ENCODE results near the gene CELF3.
A peak's percentile ranks its signal among the peaks of the same experiment; 100 is the strongest.

Gene CELF3

DNA sequence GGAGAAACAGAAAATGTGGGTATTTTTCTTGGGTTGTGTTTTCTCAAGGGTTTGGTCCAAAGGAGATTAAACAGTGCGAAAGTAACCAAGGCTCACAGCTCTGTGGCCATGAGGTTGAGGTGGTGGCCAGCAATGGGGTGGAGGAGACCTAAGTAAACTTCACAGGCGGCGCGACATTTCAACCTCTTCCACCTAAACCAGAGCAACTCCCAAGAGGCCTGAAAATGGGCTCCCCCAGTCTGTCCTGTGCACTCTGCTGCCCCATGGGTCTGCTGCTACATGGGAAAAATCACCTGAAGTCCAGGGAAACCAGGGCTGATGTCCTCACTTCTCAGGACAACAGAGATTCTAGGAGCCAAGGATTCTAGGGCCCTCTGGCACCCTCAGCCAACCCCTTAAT is 12.4 kb downstream of the CELF3 start:
- TF ChIP-seq, protein P1, sequence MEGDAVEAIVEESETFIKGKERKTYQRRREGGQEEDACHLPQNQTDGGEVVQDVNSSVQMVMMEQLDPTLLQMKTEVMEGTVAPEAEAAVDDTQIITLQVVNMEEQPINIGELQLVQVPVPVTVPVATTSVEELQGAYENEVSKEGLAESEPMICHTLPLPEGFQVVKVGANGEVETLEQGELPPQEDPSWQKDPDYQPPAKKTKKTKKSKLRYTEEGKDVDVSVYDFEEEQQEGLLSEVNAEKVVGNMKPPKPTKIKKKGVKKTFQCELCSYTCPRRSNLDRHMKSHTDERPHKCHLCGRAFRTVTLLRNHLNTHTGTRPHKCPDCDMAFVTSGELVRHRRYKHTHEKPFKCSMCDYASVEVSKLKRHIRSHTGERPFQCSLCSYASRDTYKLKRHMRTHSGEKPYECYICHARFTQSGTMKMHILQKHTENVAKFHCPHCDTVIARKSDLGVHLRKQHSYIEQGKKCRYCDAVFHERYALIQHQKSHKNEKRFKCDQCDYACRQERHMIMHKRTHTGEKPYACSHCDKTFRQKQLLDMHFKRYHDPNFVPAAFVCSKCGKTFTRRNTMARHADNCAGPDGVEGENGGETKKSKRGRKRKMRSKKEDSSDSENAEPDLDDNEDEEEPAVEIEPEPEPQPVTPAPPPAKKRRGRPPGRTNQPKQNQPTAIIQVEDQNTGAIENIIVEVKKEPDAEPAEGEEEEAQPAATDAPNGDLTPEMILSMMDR (IDR thresholded peaks at IDR 0.05; ENCODE audit: borderline replicate concordance, control extremely low read depth, extremely low read depth, insufficient read depth, missing control alignments), result no peak
- no peak for DNase-seq (ENCODE audit: low spot score)

DNA sequence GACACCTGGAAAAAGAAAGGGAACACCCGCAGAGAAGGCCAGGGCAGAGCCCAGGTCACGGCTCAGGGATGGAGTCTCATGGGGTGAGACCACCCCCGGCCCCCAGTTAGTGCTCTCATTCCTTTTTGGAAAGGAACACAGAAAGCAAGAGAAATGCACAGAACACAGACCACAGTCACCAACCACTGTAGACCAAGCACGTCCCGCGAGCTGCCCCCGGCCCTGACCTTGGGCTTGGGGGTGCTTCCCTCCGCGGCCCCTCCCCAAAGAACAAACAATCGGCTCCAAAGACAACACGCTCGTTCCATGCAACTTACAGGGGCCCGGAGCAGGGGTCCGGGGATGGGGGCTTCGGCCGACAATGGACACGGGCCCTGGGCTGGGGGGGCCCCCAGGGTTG is 12.8 kb downstream of the CELF3 start:
- no peak for DNase-seq (ENCODE audit: low spot score)

More for the DNA sequence above, 12.4 kb downstream of the CELF3 start:
- in situ Hi-C loops (cut with MboI; ENCODE audit: low sequenced_read_pairs, unreplicated experiment), result no loop called here

DNA sequence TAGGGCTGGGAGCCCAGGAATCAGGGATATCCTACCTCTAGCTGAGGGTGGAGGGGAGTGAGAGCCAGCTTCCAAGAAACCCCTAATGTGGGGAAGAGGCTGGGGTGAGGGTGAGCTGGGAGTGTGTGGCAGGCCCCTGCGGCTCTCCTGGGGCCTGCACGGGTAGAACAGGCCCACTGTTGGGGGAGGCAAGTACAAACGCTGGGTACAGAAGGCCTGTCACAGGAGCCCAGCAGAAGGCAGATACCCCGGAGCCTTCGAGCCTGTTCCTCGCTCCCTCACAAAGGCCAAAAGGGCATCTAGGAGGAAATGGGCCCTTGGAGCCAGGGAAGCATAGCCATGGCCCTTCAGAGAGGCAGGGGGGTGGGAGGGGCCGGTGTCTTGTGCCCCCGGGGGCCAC is 13.7 kb downstream of the CELF3 start:
- DNase-seq (ENCODE audit: low spot score), result no peak
- in situ Hi-C loops (cut with MboI; ENCODE audit: low sequenced_read_pairs, unreplicated experiment), result no loop called here
- TF ChIP-seq, protein P1 (IDR thresholded peaks at IDR 0.05; ENCODE audit: borderline replicate concordance, control extremely low read depth, extremely low read depth, insufficient read depth, missing control alignments), result no peak

More for the DNA sequence above, 12.8 kb downstream of the CELF3 start:
- TF ChIP-seq, protein P1 (IDR thresholded peaks at IDR 0.05; ENCODE audit: borderline replicate concordance, control extremely low read depth, extremely low read depth, insufficient read depth, missing control alignments), result no peak
- in situ Hi-C loops (cut with MboI; ENCODE audit: low sequenced_read_pairs, unreplicated experiment), result no loop called here

DNA sequence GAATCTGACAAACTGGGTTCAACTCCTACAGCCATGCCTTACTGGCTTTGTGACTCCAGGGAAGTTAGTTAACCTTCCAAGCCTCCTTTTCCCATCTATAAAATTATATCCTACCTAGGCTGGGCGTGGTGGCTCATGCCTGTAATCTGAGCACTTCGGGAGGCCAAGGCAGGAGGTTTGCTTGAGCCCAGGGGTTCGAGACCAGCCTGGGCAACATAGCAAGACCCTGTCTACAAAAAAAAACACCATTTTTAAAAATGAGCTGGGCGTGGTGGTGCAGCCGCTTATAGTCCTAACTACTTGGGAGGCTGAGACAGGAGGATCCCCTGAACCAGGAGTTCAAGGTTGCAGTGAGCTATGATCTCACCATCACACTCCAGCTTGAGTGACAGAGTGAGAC is 15.1 kb downstream of the CELF3 start:
- TF ChIP-seq, protein P1 (IDR thresholded peaks at IDR 0.05; ENCODE audit: borderline replicate concordance, control extremely low read depth, extremely low read depth, insufficient read depth, missing control alignments), result no peak
- in situ Hi-C loops (cut with MboI; ENCODE audit: low sequenced_read_pairs, unreplicated experiment), result no loop called here
- DNase-seq (ENCODE audit: low spot score), result no peak

DNA sequence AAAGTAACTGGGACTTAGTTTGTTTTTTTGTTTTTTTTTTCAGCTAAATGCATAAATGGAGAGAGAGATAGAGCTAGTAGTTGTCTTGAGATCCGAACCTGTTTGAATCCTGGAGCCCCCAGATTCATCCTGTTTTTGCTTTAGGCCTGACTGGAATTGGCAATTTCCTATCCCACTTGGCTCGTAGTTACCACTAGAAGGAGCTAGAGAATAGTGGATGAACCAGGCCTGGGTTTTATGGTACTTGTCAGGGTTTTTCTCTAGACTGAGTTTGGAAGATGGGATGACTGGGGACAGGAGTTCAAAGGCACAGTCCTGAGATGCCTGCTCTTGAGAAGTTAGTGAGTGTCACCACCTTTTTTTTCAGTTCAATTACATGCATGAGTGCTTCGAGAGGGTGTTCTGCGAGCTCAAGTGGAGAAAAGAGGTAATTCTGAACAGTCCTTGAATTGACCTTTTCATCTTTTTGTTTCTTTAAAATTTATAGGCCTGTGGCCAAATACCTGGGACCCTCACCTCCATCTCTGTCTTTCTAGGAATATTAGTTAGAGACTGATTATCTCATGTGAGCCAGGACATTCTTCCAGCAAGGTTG is 23.4 kb downstream of the CELF3 start:
- in situ Hi-C loops (cut with MboI; ENCODE audit: low sequenced_read_pairs, unreplicated experiment), result no loop called here
- TF ChIP-seq, protein P1 (IDR thresholded peaks at IDR 0.05; ENCODE audit: borderline replicate concordance, control extremely low read depth, extremely low read depth, insufficient read depth, missing control alignments), result peak; percentile 29
- no peak for DNase-seq (ENCODE audit: low spot score)

DNA sequence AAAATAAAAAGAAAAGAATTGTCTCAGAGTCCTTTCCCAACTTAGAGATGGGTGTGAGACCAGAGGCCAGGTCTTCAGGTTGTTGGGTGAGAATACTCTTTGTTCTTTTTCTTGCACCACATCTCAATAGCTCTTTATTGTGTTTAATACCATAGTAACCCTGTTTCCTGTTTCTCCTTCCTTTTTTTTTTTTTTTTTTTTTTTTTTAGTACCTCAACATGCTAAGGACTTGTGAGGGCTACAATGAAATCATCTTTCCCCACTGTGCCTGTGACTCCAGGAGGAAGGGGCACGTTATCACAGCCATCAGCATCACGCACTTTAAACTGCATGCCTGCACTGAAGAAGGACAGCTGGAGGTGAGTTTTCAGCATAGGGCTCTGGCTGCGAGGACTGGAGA is 24.4 kb downstream of the CELF3 start:
- DNase-seq (ENCODE audit: low spot score), result no peak
- TF ChIP-seq, protein P1 (IDR thresholded peaks at IDR 0.05; ENCODE audit: borderline replicate concordance, control extremely low read depth, extremely low read depth, insufficient read depth, missing control alignments), result no peak
- in situ Hi-C loops (cut with MboI; ENCODE audit: low sequenced_read_pairs, unreplicated experiment), result no loop called here
